ENCODE results near the gene PDIA4. TPM values are rescaled to one million over a fixed set of nuclear protein-coding genes. Genes with fewer than 3 reads are reported as not detected.

The PDIA4 gene, protein sequence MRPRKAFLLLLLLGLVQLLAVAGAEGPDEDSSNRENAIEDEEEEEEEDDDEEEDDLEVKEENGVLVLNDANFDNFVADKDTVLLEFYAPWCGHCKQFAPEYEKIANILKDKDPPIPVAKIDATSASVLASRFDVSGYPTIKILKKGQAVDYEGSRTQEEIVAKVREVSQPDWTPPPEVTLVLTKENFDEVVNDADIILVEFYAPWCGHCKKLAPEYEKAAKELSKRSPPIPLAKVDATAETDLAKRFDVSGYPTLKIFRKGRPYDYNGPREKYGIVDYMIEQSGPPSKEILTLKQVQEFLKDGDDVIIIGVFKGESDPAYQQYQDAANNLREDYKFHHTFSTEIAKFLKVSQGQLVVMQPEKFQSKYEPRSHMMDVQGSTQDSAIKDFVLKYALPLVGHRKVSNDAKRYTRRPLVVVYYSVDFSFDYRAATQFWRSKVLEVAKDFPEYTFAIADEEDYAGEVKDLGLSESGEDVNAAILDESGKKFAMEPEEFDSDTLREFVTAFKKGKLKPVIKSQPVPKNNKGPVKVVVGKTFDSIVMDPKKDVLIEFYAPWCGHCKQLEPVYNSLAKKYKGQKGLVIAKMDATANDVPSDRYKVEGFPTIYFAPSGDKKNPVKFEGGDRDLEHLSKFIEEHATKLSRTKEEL
- total RNA-seq (100 to 1,000 TPM in 2 of 6 donors, 10 to 100 TPM in 4; 54.2 to 185 (median 86.7) TPM), polyA plus RNA-seq (10 to 100 TPM; 35.6 to 52.1 TPM)

DNA sequence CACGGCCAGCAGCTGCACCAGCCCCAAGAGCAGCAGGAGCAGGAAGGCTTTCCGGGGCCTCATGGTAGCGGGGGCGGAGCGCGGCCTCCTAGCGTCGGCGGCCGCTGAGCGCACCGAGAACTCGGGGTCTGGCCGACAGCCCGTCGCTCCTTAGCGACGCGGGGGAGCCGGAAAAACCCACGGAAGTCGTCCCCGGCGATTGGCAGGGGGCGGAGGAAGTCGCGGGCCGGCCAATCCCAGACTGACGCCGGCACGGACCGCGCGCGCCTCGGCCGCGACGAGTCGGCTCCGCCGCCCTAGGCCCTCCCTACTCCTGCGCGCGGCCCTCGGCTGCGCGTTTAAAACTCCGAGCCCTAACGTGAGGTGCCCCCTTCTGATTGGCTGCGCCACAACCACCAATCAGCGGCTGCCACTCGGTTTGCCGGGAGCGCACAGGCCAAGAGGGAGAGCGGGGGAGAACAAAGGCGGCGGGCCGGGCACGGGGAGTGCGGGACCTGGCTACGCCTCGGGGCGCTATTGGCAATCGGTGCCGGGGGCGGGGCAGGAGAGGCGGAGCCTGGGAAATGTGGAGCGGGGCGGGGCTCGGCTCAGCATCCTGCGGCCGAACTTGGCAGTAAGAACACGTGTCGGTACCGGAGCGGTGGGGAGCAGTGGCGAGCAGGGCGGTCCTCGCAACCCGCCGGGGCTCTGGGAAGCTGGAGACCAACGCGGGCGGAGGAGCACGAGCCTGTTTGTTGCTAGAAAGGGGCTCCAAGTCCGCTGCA lies at the start of gene PDIA4:
TSS of gene PDIA4 (minus strand) at position 160 of the 764 bp plus-strand sequence. CDS start at position 63, 97 bp downstream.
- peak; percentile 82 for FAIRE-seq
- Histone ChIP-seq H3K9me3 (no peaks in the 10 kb centered on the region), H3K36me3 (no peaks in the 10 kb centered on the region), H3K27me3 (no peaks in the 10 kb centered on the region), H3K4me3 (peak within 1 kb of the TSS; percentile 59 to 88 (median 75)), H3K4me1 (peaks cover 3 to 28% (median 4%) of the 10 kb centered on the region in 3 donors), H3K27ac (peak within 1 kb of the TSS; percentile 85 to 96 (median 88))
- intact Hi-C loops (cut with DNase I): no loop called here
- peak; percentile 99 to 100 (median 100) for DNase-seq
- peak; percentile 90 to 96 (median 91) for ATAC-seq
- WGBS, 2 donors: 0% methylated on average over 84 to 87 of the region's 87 CpGs
- TF ChIP-seq, protein P1, sequence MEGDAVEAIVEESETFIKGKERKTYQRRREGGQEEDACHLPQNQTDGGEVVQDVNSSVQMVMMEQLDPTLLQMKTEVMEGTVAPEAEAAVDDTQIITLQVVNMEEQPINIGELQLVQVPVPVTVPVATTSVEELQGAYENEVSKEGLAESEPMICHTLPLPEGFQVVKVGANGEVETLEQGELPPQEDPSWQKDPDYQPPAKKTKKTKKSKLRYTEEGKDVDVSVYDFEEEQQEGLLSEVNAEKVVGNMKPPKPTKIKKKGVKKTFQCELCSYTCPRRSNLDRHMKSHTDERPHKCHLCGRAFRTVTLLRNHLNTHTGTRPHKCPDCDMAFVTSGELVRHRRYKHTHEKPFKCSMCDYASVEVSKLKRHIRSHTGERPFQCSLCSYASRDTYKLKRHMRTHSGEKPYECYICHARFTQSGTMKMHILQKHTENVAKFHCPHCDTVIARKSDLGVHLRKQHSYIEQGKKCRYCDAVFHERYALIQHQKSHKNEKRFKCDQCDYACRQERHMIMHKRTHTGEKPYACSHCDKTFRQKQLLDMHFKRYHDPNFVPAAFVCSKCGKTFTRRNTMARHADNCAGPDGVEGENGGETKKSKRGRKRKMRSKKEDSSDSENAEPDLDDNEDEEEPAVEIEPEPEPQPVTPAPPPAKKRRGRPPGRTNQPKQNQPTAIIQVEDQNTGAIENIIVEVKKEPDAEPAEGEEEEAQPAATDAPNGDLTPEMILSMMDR (IDR thresholded peaks at IDR 0.05): peak in 1 of 4 donors; percentile 11

DNA sequence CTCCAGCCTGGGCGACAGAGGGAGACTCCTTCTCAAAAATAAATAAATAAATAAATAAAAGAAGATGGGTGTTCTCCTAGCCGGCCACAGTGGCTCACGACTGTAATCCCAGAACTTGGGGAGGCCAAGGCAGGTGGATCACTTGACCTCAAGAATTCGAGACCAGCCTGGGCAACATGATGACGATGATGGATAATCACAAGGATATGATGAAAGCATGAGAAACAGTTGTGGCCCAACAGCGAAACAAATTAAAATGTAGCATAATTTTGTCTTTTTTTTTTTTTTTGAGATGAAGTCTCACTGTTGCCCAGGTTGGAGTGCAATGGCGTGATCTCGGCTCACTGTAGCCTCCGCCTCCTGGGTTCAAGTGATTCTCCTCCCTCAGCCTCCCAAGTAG lies 49.3 kb upstream of the PDIA4 start:
- peaks cover 0 to 4% (median 0%) of the 10 kb centered on the region in 3 donors for H3K36me3 ChIP-seq
- H3K9me3 ChIP-seq: no peaks in the 10 kb centered on the region
- ATAC-seq (no peak), DNase-seq (no peak), FAIRE-seq (no peak)
- H3K27ac ChIP-seq: no peak overlapping the region
- H3K4me1 ChIP-seq: no peaks in the 10 kb centered on the region
- H3K27me3 ChIP-seq: no peaks in the 10 kb centered on the region
- intact Hi-C loops (cut with DNase I): no loop called here
- H3K4me3 ChIP-seq: no peak overlapping the region
- TF ChIP-seq, protein P1 (IDR thresholded peaks at IDR 0.05): no peak
- WGBS, 2 donors: 85 to 92% methylated on average over 9 of the region's 9 CpGs

DNA sequence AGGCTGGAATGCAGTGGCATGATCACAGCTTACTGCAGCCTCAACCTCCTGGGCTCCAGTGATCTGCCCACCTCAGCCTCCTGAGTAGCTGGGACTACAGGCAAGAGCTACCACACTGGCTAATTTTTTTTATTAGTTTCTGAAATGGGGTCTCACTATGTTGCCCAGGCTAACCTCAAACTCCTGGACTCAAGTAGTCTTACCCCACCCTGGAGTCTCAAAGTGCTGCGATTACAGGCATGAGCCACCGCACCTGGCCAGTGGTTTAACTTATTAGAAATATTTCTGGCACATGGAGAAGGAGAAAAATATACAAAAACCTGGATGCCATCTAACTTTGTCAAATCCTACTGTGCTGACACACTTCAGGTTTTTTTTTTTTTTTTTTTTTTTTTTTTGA lies 47.0 kb upstream of the PDIA4 start:
- ATAC-seq (no peak), DNase-seq (no peak), FAIRE-seq (no peak)
- TF ChIP-seq, protein P1 (IDR thresholded peaks at IDR 0.05): no peak
- intact Hi-C loops (cut with DNase I): no loop called here
- Histone ChIP-seq H3K4me1 (no peaks in the 10 kb centered on the region), H3K9me3 (no peaks in the 10 kb centered on the region), H3K36me3 (peaks cover 0 to 24% (median 7%) of the 10 kb centered on the region in 3 donors), H3K27ac (no peak overlapping the region), H3K27me3 (no peaks in the 10 kb centered on the region), H3K4me3 (no peak overlapping the region)
- 98 to 99% methylated on average over 2 of the region's 2 CpGs for WGBS, 2 donors

DNA sequence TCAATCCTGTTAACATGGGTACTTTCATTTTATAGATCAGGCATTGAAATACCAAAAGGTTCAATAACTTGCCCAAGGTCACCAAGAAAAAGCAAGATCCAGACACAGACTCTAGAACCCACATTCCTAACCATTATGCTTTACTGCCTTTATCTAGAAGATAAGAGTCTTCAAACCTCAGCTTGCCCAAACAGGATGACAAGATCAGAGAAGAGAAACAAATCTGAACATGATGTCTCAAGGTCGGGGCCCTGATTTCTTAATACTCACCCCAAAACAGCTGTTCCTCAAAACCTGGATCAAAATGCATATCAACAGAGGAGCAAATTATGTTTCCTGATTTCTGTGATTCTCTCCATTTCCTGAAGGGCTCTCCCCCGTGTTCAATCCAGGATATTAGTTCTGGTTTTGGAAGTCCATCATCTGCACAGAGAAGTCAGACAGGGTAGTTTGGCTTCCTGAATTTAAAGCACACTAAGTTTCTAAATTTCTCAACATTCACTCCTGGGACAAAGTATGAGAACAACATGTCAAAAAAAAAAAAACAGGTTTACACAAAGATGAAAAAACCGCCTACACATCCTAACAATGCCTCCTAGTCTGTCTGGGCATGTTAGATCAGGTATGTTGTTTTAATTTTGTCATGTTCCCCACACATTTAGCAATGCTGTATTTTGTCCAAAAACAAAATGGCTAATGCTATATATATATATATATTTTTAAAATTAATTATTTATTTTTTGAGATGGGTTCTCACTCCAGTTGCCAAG lies 46.0 kb upstream of the PDIA4 start:
- Histone ChIP-seq H3K9me3 (no peaks in the 10 kb centered on the region), H3K27ac (no peak overlapping the region), H3K4me1 (no peaks in the 10 kb centered on the region), H3K36me3 (peaks cover 0 to 27% (median 7%) of the 10 kb centered on the region in 3 donors), H3K27me3 (no peaks in the 10 kb centered on the region), H3K4me3 (no peak overlapping the region)
- TF ChIP-seq, protein P1 (IDR thresholded peaks at IDR 0.05): no peak
- intact Hi-C loops (cut with DNase I): no loop called here
- FAIRE-seq (no peak), ATAC-seq (no peak), DNase-seq (no peak)
- WGBS, 2 donors: 86 to 91% methylated on average over 3 of the region's 3 CpGs

All from pancreas (tissue), 10 donors.